ENCODE data around the gene S100A8.

- TF ChIP-seq FOXP2 (optimal IDR thresholded peaks at IDR 0.05; ENCODE audit: control extremely low read depth, extremely low read length, insufficient read depth) (no peak), POLR2AphosphoS5 (IDR thresholded peaks at IDR 0.05; ENCODE audit: borderline replicate concordance, low read depth, low read length) (no peak), EZH2 (IDR thresholded peaks at IDR 0.05) (no peak)
Measured at GRCh38 chr1:153390938-153391710, at the start of gene S100A8.
